PC-9 (cell line): ENCODE measurements around the gene ISLR2. TPM values are rescaled to one million over a fixed set of nuclear protein-coding genes. Genes with fewer than 3 reads are reported as not detected.

Experiments used
- BruUV-seq: library from RNA; stranded (reverse); fragments of 400-500 nt; replicated peaks from 2 replicates; lab custom pipeline; 2021; lab: Mats Ljungman, UMichigan
- CTCF ChIA-PET: fragments of 300-600 bp; sonication (Branson Sonifier 250); formaldehyde crosslinking; loops from one replicate; lab custom pipeline; 2022; ENCODE audit warnings: antibody characterized with exemption; lab: Charles Lee
- POLR2A ChIA-PET: fragments of 300-600 bp; sonication (Branson Sonifier 250); formaldehyde crosslinking; loops from one replicate; lab custom pipeline; 2022; ENCODE audit warnings: antibody characterized with exemption; ENCODE audit not compliant: unreplicated experiment; lab: Charles Lee
- DNase-seq, 2 experiments: peaks; one replicate each; pipeline versions ENCODE4 v3.0.0 to v3.0.0-alpha.2; 2015 to 2022; ENCODE audit warnings: mixed read lengths in 1 of 2
- H2AFZ ChIP-seq: fragments of 200-600 bp; sonication (generic); 2 replicates; pipeline ENCODE4 v1.8.1; 2017; ENCODE audit warnings: antibody characterized with exemption
- H3F3A ChIP-seq: fragments of 200-600 bp; sonication (generic); 2 replicates; pipeline ENCODE4 v1.8.1; 2017; ENCODE audit warnings: antibody characterized with exemption, mild to moderate bottlenecking, low read depth; ENCODE audit not compliant: insufficient read depth
- H3K27ac ChIP-seq: fragments of 200-600 bp; sonication (generic); 2 replicates; pipeline ENCODE4 v1.6.1; 2016; ENCODE audit warnings: mixed run types
- H3K27me3 ChIP-seq: fragments of 200-600 bp; sonication (generic); 2 replicates; pipeline ENCODE4 v1.6.1; 2016; ENCODE audit warnings: low read depth, mixed run types; ENCODE audit not compliant: insufficient read depth
- H3K36me3 ChIP-seq: fragments of 200-600 bp; sonication (generic); 2 replicates; pipeline ENCODE4 v1.6.1; 2016; ENCODE audit warnings: low read depth, mixed run types
- H3K4me1 ChIP-seq: fragments of 200-600 bp; sonication (generic); replicated peaks from 2 replicates; pipeline ENCODE4 v1.6.1; 2016; ENCODE audit warnings: mixed run types; ENCODE audit not compliant: insufficient read depth
- H3K4me2 ChIP-seq: fragments of 200-600 bp; sonication (generic); 2 replicates; pipeline ENCODE4 v1.6.1; 2017; ENCODE audit warnings: mixed run types
- H3K4me3 ChIP-seq: fragments of 200-600 bp; sonication (generic); 2 replicates; pipeline ENCODE4 v1.6.1; 2016; ENCODE audit warnings: mixed run types
- H3K79me2 ChIP-seq: fragments of 200-600 bp; sonication (generic); 2 replicates; pipeline ENCODE4 v1.6.1; 2017; ENCODE audit warnings: low read depth, mixed run types
- H3K9me2 ChIP-seq: fragments of 200-600 bp; sonication (generic); 2 replicates; pipeline ENCODE4 v1.8.1; 2017; ENCODE audit warnings: mild to moderate bottlenecking; ENCODE audit not compliant: insufficient read depth
- H3K9me3 ChIP-seq: fragments of 200-600 bp; sonication (generic); 2 replicates; pipeline ENCODE4 v1.8.1; 2016; ENCODE audit warnings: low read depth; ENCODE audit not compliant: insufficient read depth
- H4K20me1 ChIP-seq: fragments of 200-600 bp; sonication (generic); 2 replicates; pipeline ENCODE4 v1.8.1; 2017; ENCODE audit not compliant: insufficient read depth
- CTCF ChIP-seq: fragments of 200-600 bp; sonication (generic); conservative IDR thresholded peaks from 2 replicates; pipeline ENCODE4 v1.6.1; 2017; ENCODE audit warnings: mixed run types, antibody characterized with exemption, mild to moderate bottlenecking, moderate library complexity
- EZH2 ChIP-seq: fragments of 200-600 bp; sonication (generic); IDR thresholded peaks from 2 replicates; pipeline ENCODE4 v1.8.0; 2017; ENCODE audit warnings: antibody characterized with exemption, low read depth
- intact Hi-C: fragments of 100-400 bp; cut with micrococcal nuclease; formaldehyde crosslinking; loops from one replicate; pipeline ENCODE4 v1.10.0; 2022; ENCODE audit not compliant: unreplicated experiment
- total RNA-seq: library from RNA; stranded (reverse); gene quantifications from 2 replicates; pipeline ENCODE4 v1.2.3, GENCODE V29; 2021

ISLR2 gene
- total RNA-seq, 1 experiment from 2014 or later, result 0.15 TPM

- no peaks in the 10 kb centered on the region for H3F3A ChIP-seq
- H3K4me2 ChIP-seq, result no peak overlapping the region
- no peaks in the 10 kb centered on the region for H3K36me3 ChIP-seq
- no peak overlapping the region for H3K4me3 ChIP-seq
- H4K20me1 ChIP-seq, result no peaks in the 10 kb centered on the region
- no peaks in the 10 kb centered on the region for H3K9me3 ChIP-seq
- TF ChIP-seq EZH2, result no peak
- TF ChIP-seq CTCF, result no peak
- ChIA-PET POLR2A (no interaction called here), CTCF (no interaction called here)
- H3K9me2 ChIP-seq, result no peaks in the 10 kb centered on the region
- H2AFZ ChIP-seq, result no peak overlapping the region
- no peaks in the 10 kb centered on the region for H3K79me2 ChIP-seq
- H3K27ac ChIP-seq, result no peak overlapping the region
- 0 out of 2 replicates have a peak, but pooled peaks cover 8% of the 10 kb centered on the region for H3K4me1 ChIP-seq
- intact Hi-C loops, result no loop called here
- peaks cover 20% of the 10 kb centered on the region for H3K27me3 ChIP-seq
- BruUV-seq, result no TSS peak
- no peak for DNase-seq
Observed at GRCh38 chr15:74123658-74124057, 6.7 kb upstream of the ISLR2 start.

DNA sequence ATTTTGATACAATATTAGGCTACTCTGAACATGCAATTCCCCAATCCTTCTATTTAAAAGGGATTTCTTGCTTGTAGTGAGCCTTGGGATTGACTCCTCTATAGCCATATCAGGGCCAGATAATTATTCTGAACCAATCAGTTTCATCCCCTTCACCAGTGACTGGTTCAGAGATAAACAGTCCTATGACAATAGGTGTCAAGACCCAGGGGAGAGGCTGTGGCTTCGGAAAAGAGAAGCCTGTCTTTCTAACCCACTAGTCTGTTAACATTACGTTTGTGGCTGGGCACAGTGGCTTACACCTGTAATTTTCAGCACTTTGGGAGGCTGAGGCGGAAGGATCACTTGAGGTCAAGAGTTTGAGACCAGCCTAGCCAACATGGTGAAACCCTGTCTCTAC, 6.2 kb upstream of the ISLR2 start:
- ChIA-PET CTCF (no interaction called here), POLR2A (no interaction called here)
- no TSS peak for BruUV-seq
- H3K27ac ChIP-seq, result no peak overlapping the region
- no peak overlapping the region for H2AFZ ChIP-seq
- no peaks in the 10 kb centered on the region for H3K36me3 ChIP-seq
- intact Hi-C loops, result no loop called here
- no peaks in the 10 kb centered on the region for H3F3A ChIP-seq
- H4K20me1 ChIP-seq, result no peaks in the 10 kb centered on the region
- DNase-seq, result no peak
- H3K9me3 ChIP-seq, result no peaks in the 10 kb centered on the region
- no peak for TF ChIP-seq CTCF
- no peak for TF ChIP-seq EZH2
- 0 out of 2 replicates have a peak, but pooled peaks cover 8% of the 10 kb centered on the region for H3K4me1 ChIP-seq
- H3K27me3 ChIP-seq, result peaks cover 21% of the 10 kb centered on the region
- no peaks in the 10 kb centered on the region for H3K79me2 ChIP-seq
- H3K4me3 ChIP-seq, result no peak overlapping the region
- no peak overlapping the region for H3K4me2 ChIP-seq
- H3K9me2 ChIP-seq, result no peaks in the 10 kb centered on the region

DNA sequence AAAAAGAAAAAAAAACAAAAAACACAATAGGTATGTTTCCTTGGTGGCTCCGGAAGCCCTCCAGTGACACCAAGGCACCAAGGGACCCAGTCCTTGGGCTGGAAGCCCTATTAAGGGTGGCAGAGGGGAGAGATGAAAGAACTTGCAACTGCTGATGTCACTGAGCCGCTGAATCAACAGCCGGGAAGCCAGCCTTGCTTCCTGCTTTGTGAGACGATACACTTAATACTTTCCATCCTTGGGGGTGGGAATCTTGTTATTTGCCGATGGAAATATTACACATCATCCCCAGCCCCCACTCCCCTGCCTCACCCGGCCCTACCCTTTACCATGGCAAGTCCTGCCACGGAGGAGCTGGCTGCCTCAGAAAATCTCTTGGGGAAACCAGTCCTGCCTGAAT, 5.6 kb upstream of the ISLR2 start:
- no peak overlapping the region for H3K4me2 ChIP-seq
- no peaks in the 10 kb centered on the region for H3F3A ChIP-seq
- BruUV-seq, result no TSS peak
- no peaks in the 10 kb centered on the region for H3K9me3 ChIP-seq
- no peaks in the 10 kb centered on the region for H3K36me3 ChIP-seq
- no peak overlapping the region for H2AFZ ChIP-seq
- H3K27ac ChIP-seq, result no peak overlapping the region
- no peak for DNase-seq
- TF ChIP-seq EZH2, result no peak
- TF ChIP-seq CTCF, result no peak
- no peaks in the 10 kb centered on the region for H3K79me2 ChIP-seq
- H3K4me3 ChIP-seq, result no peak overlapping the region
- POLR2A ChIA-PET, result no interaction called here
- intact Hi-C loops, result loop anchor here (5.0 kb wide), 1 partner anchor 167 kb away; no protein-coding TSS in a partner anchor
- peaks cover 26% of the 10 kb centered on the region for H3K27me3 ChIP-seq
- no peaks in the 10 kb centered on the region for H3K9me2 ChIP-seq
- CTCF ChIA-PET, result no interaction called here
- 0 out of 2 replicates have a peak, but pooled peaks cover 8% of the 10 kb centered on the region for H3K4me1 ChIP-seq
- no peaks in the 10 kb centered on the region for H4K20me1 ChIP-seq
